HG03469 (cell line): ENCODE measurements around the gene POLD4.

Source experiments
- ATAC-seq: cut with Tn5 transposase; IDR thresholded peaks from one replicate; pipeline ENCODE4 v1.9.1; 2021; ENCODE audit warnings: mild to moderate bottlenecking, moderate library complexity, moderate number of reproducible peaks; ENCODE audit not compliant: unreplicated experiment

The POLD4 gene

GRCh38 chr11:67317888-67318555, 35.3 kb downstream of the POLD4 start:
- ATAC-seq: no peak

- no peak for ATAC-seq
Measured at GRCh38 chr11:67317205-67317887, 36.0 kb downstream of the POLD4 start.

GRCh38 chr11:67316882-67317204, 36.5 kb downstream of the POLD4 start:
- no peak for ATAC-seq

DNA sequence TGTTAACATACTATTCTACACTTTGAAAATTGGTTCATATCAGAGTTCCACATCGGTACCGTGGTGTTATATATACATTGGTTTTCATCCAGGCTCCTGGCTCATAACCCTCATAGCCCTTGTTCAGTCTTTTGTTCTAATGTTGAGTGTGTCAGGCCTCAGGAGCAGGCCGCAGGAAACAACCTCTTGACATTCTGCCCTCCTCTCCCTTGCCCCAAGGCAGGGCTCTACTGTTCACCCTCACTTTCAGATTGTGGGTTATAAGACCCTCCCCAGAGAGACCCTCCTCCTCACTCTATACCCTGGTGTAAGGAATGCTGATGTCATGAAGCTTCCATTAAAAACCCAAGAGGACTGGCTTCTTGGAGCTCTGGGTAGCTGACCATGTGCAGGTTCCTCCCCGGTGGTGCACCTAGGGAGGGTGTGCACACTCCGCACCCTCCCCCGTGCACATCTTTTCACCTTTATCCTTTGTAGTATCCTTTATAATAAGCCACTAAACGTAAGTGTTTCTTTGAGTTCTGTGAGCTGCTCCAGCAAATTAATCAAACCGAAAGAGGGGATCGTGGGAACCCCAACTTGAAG, 37.9 kb downstream of the POLD4 start:
- ATAC-seq: no peak

DNA sequence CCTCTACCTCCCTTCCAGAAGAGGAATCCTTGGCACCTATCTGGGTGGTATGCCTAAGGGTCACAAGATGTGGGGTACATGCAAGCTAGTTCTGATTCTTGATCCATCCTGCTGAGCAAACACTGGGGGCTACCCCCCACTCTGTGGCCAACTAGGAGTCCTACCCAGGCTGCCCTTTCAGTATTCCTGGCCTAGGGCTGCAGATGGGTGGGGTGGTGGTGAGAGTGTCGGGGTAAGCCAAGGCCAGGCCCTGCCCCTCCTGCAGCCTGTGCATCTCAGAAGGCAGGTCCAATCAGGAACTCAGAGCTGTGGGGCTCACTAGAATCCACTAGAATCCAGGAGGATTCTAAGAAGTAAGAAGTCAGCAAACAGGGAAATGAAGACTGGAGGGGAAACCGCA, 39.1 kb downstream of the POLD4 start:
- ATAC-seq: no peak

- no peak for ATAC-seq
Measured at GRCh38 chr11:67313125-67313890, 40.0 kb downstream of the POLD4 start.

GRCh38 chr11:67312187-67313021, 40.9 kb downstream of the POLD4 start:
- ATAC-seq: no peak

- ATAC-seq: no peak
Measured at GRCh38 chr11:67311556-67312082, 41.7 kb downstream of the POLD4 start.

- ATAC-seq: no peak
Measured at GRCh38 chr11:67311051-67311555, 42.2 kb downstream of the POLD4 start.

- no peak for ATAC-seq
Measured at GRCh38 chr11:67310246-67311050, 42.9 kb downstream of the POLD4 start.

DNA sequence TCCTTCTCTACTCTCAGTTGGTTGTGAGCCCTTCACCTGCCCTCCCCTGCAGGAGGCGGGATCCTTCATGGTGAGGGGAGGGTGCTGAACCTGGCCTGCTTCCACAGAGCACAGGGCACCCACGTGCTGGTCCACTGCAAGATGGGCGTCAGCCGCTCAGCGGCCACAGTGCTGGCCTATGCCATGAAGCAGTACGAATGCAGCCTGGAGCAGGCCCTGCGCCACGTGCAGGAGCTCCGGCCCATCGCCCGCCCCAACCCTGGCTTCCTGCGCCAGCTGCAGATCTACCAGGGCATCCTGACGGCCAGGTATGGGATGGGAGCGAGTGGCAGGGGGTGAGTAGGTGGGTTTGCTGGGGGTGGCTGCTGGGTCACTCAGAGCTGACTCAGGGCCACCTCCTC, 43.7 kb downstream of the POLD4 start:
- no peak for ATAC-seq

DNA sequence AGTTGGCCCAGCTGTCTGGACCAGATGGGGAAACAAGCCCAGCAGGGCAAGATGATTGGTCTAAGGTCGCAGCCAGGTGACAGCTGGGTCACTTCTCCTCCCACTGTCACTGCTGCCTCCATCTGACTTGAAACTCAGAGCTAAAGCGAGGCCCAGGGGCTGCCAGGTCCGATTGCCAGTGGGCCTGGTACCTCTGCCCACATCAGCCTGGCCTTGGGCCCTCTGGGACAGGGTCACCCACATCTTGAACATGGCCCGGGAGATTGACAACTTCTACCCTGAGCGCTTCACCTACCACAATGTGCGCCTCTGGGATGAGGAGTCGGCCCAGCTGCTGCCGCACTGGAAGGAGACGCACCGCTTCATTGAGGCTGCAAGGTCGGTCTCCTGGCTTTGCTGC, 44.2 kb downstream of the POLD4 start:
- no peak for ATAC-seq

- no peak for ATAC-seq
Measured at GRCh38 chr11:67308031-67308866, 45.1 kb downstream of the POLD4 start.

DNA sequence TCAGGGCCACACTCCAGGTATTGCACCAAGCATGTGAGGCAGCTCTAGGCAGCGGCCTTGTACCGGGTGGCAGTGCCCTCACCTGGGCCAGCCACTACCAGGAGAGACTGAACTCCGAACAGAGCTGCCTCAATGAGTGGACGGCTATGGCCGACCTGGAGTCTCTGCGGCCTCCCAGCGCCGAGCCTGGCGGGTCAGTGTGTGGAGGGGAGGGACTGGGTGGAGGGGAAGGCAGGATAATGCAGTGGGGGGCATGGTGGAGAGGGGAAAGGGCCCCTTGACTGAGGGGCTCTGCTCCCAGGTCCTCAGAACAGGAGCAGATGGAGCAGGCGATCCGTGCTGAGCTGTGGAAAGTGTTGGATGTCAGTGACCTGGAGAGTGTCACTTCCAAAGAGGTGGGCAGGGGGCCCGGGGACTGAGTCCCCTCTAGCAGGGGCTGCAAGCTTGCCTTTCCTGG, 45.8 kb downstream of the POLD4 start:
- no peak for ATAC-seq

DNA sequence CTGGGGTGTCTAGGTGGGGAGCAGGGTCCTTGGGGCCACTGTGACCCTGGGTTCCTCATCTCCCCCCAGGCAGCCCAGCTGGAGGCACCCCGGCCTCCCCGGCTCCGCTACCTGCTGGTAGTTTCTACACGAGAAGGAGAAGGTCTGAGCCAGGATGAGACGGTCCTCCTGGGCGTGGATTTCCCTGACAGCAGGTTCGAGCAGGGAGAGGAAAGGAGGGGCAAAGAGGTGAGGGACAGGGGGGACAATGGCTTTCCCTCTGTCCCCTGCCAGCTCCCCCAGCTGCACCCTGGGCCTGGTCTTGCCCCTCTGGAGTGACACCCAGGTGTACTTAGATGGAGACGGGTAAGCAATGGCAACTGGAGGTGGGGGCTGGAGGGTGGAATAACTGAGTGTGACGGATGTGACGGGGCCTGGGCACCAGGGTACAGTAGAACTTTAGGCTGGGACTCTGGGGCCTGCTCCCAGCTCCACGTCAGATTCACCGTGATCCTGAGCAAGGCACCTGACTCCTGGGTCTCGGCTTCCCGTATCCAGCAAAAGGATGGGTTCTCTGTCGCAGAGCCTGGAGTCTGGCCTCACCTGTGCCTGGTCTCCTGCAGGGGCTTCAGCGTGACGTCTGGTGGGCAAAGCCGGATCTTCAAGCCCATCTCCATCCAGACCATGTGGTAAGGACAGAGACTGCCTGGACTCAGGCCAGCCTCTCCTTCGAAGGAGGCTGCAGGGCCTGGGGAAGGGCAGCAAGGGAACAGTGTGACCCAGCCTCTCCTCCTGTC, 46.4 kb downstream of the POLD4 start:
- no peak for ATAC-seq

GRCh38 chr11:67304511-67305113, 48.7 kb downstream of the POLD4 start:
- no peak for ATAC-seq

GRCh38 chr11:67303835-67304411, 49.4 kb downstream of the POLD4 start:
- no peak for ATAC-seq
